Measurements from ENCODE around the gene H19. TPM values are rescaled to one million over a fixed set of nuclear protein-coding genes. Genes with fewer than 3 reads are reported as not detected.

H19 gene
- total and polyA plus RNA-seq, 7 donors: 1,446 to 10,740 (median 4,559) TPM

DNA sequence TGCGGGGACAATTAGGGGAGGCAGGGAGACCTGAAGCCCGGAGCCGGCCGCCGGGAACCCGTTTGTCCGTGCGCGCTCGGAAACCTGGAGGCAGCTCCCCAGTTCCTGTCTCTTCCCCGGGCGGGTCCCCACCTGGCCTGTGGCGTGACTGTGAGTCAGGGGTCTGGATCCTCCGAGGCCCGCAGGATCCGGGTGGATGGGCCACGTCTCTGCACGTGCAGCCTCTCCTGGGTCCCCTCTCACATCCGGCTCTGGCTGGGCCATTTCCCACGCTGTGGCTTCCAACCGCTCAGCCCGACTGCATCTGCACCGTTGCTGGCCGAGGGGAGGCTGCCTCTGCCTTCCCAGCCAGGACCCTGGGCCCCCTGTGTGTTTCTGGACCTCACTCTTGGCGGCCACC, 14.8 kb upstream of the H19 start:
- H3K9me3 ChIP-seq: no peaks in the 10 kb centered on the region
- no peaks in the 10 kb centered on the region for H3K36me3 ChIP-seq (ENCODE audit: insufficient read depth in 1 of 2, low read depth in 1 of 2)
- H3K4me3 ChIP-seq: no peak overlapping the region
- TF ChIP-seq, protein P1, sequence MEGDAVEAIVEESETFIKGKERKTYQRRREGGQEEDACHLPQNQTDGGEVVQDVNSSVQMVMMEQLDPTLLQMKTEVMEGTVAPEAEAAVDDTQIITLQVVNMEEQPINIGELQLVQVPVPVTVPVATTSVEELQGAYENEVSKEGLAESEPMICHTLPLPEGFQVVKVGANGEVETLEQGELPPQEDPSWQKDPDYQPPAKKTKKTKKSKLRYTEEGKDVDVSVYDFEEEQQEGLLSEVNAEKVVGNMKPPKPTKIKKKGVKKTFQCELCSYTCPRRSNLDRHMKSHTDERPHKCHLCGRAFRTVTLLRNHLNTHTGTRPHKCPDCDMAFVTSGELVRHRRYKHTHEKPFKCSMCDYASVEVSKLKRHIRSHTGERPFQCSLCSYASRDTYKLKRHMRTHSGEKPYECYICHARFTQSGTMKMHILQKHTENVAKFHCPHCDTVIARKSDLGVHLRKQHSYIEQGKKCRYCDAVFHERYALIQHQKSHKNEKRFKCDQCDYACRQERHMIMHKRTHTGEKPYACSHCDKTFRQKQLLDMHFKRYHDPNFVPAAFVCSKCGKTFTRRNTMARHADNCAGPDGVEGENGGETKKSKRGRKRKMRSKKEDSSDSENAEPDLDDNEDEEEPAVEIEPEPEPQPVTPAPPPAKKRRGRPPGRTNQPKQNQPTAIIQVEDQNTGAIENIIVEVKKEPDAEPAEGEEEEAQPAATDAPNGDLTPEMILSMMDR (IDR thresholded peaks at IDR 0.05): no peak
- no peak overlapping the region for H3K27ac ChIP-seq
- DNase-seq: no peak
- no CpG with 5 or more reads among the region's 25 CpGs for WGBS, 3 donors
- ATAC-seq: peak in 1 of 4 donors; percentile 50
- H3K4me1 ChIP-seq: no peaks in the 10 kb centered on the region
- no peaks in the 10 kb centered on the region for H3K27me3 ChIP-seq (ENCODE audit: insufficient read depth in 3 of 3, low read length in 2 of 3)
- intact Hi-C loops (cut with DNase I): no loop called here

DNA sequence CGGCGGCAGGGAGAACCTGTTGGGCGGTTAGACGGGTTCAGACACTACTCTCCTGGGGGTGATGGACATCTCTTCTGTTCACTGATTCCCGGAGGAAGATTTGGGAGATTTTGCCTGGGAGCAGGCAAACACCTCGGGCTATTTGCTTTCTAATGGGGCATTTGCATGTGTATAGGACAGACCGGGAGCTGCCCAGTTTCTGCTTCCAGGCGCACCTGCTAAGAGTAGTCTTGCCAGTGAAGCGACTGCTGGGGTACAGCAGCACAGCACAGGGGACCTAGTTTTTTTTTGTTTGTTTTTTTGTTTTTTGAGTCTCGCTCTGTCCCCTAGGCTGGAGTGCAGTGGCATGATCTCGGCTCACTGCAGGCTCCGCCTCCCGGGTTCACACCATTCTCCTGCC, 6.8 kb upstream of the H19 start:
- H3K27me3 ChIP-seq (ENCODE audit: insufficient read depth in 3 of 3, low read length in 2 of 3): no peaks in the 10 kb centered on the region
- DNase-seq (no peak), ATAC-seq (no peak)
- intact Hi-C loops (cut with DNase I): no loop called here
- H3K36me3 ChIP-seq (ENCODE audit: insufficient read depth in 1 of 2, low read depth in 1 of 2): no peaks in the 10 kb centered on the region
- WGBS, 3 donors: no CpG with 5 or more reads among the region's 13 CpGs
- H3K9me3 ChIP-seq: no peaks in the 10 kb centered on the region
- no peak overlapping the region for H3K27ac ChIP-seq
- TF ChIP-seq, protein P1 (IDR thresholded peaks at IDR 0.05): no peak
- H3K4me3 ChIP-seq: no peak overlapping the region
- H3K4me1 ChIP-seq: no peaks in the 10 kb centered on the region

DNA sequence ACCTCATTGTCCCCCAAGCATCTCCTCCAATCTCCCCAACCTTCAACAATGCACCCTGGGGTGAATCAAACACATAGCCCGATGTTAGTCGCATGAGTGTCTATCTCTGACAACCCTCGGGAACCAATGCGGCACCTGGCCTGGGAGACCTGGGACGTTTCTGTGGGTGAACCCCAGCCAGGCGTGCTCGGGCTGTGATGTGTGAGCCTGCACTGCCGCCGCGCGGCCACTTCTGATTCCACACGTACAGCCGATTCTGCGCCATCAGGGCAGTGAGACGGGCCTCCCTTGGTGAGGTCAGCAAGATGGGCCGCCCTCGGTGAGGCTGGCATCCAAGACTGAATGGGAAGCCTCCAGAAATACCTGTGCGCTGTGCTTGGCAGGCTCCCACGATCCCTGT, 5.2 kb upstream of the H19 start:
- intact Hi-C loops (cut with DNase I): no loop called here
- no peaks in the 10 kb centered on the region for H3K27me3 ChIP-seq (ENCODE audit: insufficient read depth in 3 of 3, low read length in 2 of 3)
- H3K4me3 ChIP-seq: no peak overlapping the region
- DNase-seq: no peak
- H3K27ac ChIP-seq: no peak overlapping the region
- peak in 2 of 4 donors; percentile 39 to 56 for ATAC-seq
- TF ChIP-seq, protein P1 (IDR thresholded peaks at IDR 0.05): no peak
- no peaks in the 10 kb centered on the region for H3K4me1 ChIP-seq
- WGBS, 3 donors: no CpG with 5 or more reads among the region's 19 CpGs
- H3K36me3 ChIP-seq (ENCODE audit: insufficient read depth in 1 of 2, low read depth in 1 of 2): no peaks in the 10 kb centered on the region
- no peaks in the 10 kb centered on the region for H3K9me3 ChIP-seq

DNA sequence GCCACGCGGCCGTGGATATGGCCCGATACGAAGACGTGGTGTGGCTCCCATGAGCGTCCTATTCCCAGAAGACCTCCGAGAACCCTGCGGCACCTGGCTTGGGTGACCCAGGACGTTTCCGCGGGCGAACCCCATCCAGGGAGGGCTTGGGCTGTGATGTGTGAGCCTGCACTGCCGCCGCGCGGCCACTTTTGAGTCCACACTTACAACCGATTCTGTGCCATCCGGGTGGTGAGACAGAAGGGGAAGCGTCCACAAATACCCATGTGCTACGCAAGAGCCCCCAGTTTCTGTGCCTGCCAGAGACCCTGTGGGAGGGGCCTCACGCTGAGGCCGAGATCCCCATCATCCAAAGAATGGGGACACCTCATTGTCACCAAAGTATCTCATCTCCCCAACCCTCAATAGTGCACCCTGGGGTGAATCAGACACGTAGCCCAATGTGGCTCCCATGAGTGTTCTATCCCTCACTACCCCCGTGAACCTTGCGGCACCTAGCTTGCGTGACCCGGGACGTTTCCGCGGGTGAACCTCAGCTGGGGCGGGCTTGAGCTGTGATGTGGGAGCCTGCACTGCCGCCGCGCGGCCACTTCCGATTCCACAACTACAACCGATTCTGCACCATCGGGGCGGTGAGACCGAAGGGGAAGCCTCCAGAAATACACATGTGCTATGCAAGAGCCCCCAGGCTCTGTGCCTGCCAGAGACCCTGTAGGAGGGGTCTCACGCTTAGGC, 4.6 kb upstream of the H19 start:
- no CpG with 5 or more reads among the region's 42 CpGs for WGBS, 3 donors

More for the DNA sequence above, 4.6 kb upstream of the H19 start:
- intact Hi-C loops (cut with DNase I): no loop called here
- no peak overlapping the region for H3K27ac ChIP-seq
- H3K9me3 ChIP-seq: no peaks in the 10 kb centered on the region
- peak in 1 of 4 donors; percentile 45 for ATAC-seq
- H3K27me3 ChIP-seq (ENCODE audit: insufficient read depth in 3 of 3, low read length in 2 of 3): no peaks in the 10 kb centered on the region
- TF ChIP-seq, protein P1 (IDR thresholded peaks at IDR 0.05): no peak
- no peak for DNase-seq
- no peaks in the 10 kb centered on the region for H3K36me3 ChIP-seq (ENCODE audit: insufficient read depth in 1 of 2, low read depth in 1 of 2)
- no peaks in the 10 kb centered on the region for H3K4me1 ChIP-seq
- H3K4me3 ChIP-seq: no peak overlapping the region

Data from psoas muscle (tissue), 8 donors.